Measurements from ENCODE around the gene SCN11A. TPM values are rescaled to one million over a fixed set of nuclear protein-coding genes. Genes with fewer than 3 reads are reported as not detected.
A peak's percentile ranks its signal among the peaks of the same experiment; 100 is the strongest.

SCN11A gene
- total and polyA plus RNA-seq, 9 of the 15 experiments (the other 6 are each of a cell fraction or from before 2014, with no cell fraction given): 0.01 to 0.05 (median 0.04) TPM; not detected in 6

DNA sequence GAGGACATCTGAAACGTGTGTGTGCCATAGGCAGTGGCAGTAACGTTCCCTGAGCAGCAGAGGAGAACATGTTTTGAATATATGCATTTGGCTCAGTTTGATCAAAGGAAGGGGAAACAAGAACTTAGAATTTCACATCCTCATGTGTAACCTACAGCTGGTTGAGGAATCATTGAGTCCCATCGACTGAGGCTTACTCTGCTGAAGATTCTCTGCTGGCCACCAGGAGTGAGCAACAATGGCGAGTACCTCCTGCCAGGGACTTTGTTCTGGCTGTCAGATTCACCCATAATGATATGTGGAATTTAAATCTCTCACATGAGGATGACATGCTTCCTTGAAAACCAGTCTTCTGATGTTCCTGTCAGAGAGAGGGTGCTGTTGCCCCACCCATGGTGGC lies 34.4 kb upstream of the SCN11A start:
- ChIA-PET POLR2A (interaction anchor here (0.9 to 1.6 kb wide), 3 partner anchors 11 to 1477 kb away, joined by 3 read pairs; no protein-coding TSS in a partner anchor), CTCF (ENCODE audit: low intra/inter-chr PET ratio) (no interaction called here)
- 61% methylated on average over 4 of the region's 4 CpGs for WGBS (ENCODE audit: insufficient coverage, low coverage, missing lambda C conversion rate)

DNA sequence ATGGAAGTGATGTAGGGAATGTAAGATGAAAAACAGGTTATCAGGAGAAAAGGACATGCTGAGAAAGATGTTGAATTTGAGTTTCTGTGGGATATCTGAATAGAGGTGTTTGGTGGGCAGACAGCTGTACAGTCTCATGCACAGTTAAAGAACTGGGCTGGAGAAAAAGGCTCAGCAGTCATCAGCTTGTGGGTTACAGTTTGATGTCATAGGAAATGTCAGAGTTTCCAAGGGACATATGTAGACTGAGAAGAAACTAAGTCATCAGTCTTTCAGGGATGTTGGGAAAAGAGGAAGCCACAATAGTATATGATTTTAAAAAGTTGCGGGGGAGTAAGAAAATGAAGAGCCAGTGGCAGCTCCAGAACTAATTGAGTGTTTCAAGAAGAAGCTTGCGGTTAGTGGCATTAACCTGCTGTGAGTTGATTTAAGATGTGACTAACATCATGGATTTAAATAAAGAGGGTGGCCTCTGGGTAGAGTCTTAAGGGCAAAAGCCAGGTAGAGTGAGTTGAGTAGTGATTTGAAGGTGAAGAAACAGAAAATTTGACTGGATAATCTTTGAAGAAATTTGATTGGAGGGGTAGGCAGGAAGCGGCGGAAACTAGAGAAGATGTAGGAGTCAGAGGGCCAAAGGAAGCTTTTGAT lies 31.0 kb upstream of the SCN11A start:
- peaks cover 39% of the 10 kb centered on the region; the same call in 2 of the 3 replicates for H3K36me3 ChIP-seq (ENCODE audit: control insufficient read depth, insufficient read depth, low read length)
- H3K9me3 ChIP-seq (replicated peaks; ENCODE audit: control insufficient read depth, insufficient read depth, low read depth, low read length): no peaks in the 10 kb centered on the region
- CTCF ChIA-PET (ENCODE audit: low intra/inter-chr PET ratio): interaction anchor here (0.6 kb wide), 1 partner anchor 931 kb away, joined by 4 read pairs; no protein-coding TSS in a partner anchor
- no peak overlapping the region for H3K4me2 ChIP-seq (ENCODE audit: insufficient read depth, low read length)
- in situ Hi-C loops (cut with MboI): no loop called here
- no TSS peak for BruUV-seq (replicated peaks)
- DNase-seq (ENCODE audit: extremely low read depth in 1 of 4, low spot score in 3 of 4): no peak
- no peak overlapping the region for H3K27ac ChIP-seq (ENCODE audit: extremely low read depth, low read depth, low read length)
- intact Hi-C loops (cut with micrococcal nuclease): no loop called here
- H2AFZ ChIP-seq (ENCODE audit: low read depth, low read length): no peak overlapping the region
- TF ChIP-seq MEIS2 (IDR thresholded peaks at IDR 0.05; ENCODE audit: partially characterized antibody) (peak; percentile 36), ZNF764 (CRISPR knock-in tag; IDR thresholded peaks at IDR 0.05; ENCODE audit: low read depth) (no peak)
- 82% methylated on average over 4 of the region's 4 CpGs for WGBS (ENCODE audit: insufficient coverage, low coverage, missing lambda C conversion rate)
- no peak for FAIRE-seq
- H3K27me3 ChIP-seq (ENCODE audit: control insufficient read depth in 2 of 2, insufficient read depth in 2 of 2, low read length in 2 of 2): no peaks in the 10 kb centered on the region
- no peaks in the 10 kb centered on the region for H4K20me1 ChIP-seq (replicated peaks; ENCODE audit: control insufficient read depth, insufficient read depth, low read length)
- no peak overlapping the region for H3K9ac ChIP-seq (ENCODE audit: insufficient read depth in 1 of 2, low read depth in 2 of 2, low read length in 2 of 2)
- no peak for ATAC-seq
- no peak overlapping the region for H3K4me3 ChIP-seq
- H3K9me1 ChIP-seq (ENCODE audit: control insufficient read depth, insufficient read depth, low read length): no peaks in the 10 kb centered on the region
- H3K4me1 ChIP-seq (replicated peaks in 1 of 2; ENCODE audit: control insufficient read depth in 2 of 2, insufficient read depth in 2 of 2, low read length in 2 of 2): no peaks in the 10 kb centered on the region
- POLR2A ChIA-PET: interaction anchor here (0.6 to 1.2 kb wide), 3 partner anchors 10 to 29 kb away, joined by 3 to 4 read pairs (median 3); no protein-coding TSS in a partner anchor
- no peaks in the 10 kb centered on the region for H3K79me2 ChIP-seq (ENCODE audit: control insufficient read depth, insufficient read depth, low read length)

More for the DNA sequence above, 34.4 kb upstream of the SCN11A start:
- no peaks in the 10 kb centered on the region for H3K27me3 ChIP-seq (ENCODE audit: control insufficient read depth in 2 of 2, insufficient read depth in 2 of 2, low read length in 2 of 2)
- ATAC-seq (no peak; the same call in 2 of the 3 replicates), DNase-seq (ENCODE audit: extremely low read depth in 1 of 4, low spot score in 3 of 4) (no peak), FAIRE-seq (no peak)
- intact Hi-C loops (cut with micrococcal nuclease): no loop called here
- H3K79me2 ChIP-seq (ENCODE audit: control insufficient read depth, insufficient read depth, low read length): no peaks in the 10 kb centered on the region
- H3K9ac ChIP-seq (ENCODE audit: insufficient read depth in 1 of 2, low read depth in 2 of 2, low read length in 2 of 2): no peak overlapping the region
- H4K20me1 ChIP-seq (replicated peaks; ENCODE audit: control insufficient read depth, insufficient read depth, low read length): no peaks in the 10 kb centered on the region
- no peaks in the 10 kb centered on the region for H3K9me3 ChIP-seq (replicated peaks; ENCODE audit: control insufficient read depth, insufficient read depth, low read depth, low read length)
- H3K36me3 ChIP-seq (ENCODE audit: control insufficient read depth, insufficient read depth, low read length): peaks cover 50% of the 10 kb centered on the region; the same call in 2 of the 3 replicates
- no peaks in the 10 kb centered on the region for H3K9me1 ChIP-seq (ENCODE audit: control insufficient read depth, insufficient read depth, low read length)
- no peak overlapping the region for H3K4me3 ChIP-seq
- H3K4me1 ChIP-seq (replicated peaks in 1 of 2; ENCODE audit: control insufficient read depth in 2 of 2, insufficient read depth in 2 of 2, low read length in 2 of 2): no peaks in the 10 kb centered on the region
- no peak overlapping the region for H3K27ac ChIP-seq (ENCODE audit: extremely low read depth, low read depth, low read length)
- in situ Hi-C loops (cut with MboI): no loop called here
- H3K4me2 ChIP-seq (ENCODE audit: insufficient read depth, low read length): no peak overlapping the region
- no TSS peak for BruUV-seq (replicated peaks)
- TF ChIP-seq, protein P1, sequence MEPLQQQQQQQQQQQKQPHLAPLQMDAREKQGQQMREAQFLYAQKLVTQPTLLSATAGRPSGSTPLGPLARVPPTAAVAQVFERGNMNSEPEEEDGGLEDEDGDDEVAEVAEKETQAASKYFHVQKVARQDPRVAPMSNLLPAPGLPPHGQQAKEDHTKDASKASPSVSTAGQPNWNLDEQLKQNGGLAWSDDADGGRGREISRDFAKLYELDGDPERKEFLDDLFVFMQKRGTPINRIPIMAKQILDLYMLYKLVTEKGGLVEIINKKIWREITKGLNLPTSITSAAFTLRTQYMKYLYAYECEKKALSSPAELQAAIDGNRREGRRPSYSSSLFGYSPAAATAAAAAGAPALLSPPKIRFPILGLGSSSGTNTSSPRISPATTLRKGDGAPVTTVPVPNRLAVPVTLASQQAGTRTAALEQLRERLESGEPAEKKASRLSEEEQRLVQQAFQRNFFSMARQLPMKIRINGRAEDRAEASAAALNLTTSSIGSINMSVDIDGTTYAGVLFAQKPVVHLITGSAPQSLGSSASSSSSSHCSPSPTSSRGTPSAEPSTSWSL (CRISPR knock-in tag; IDR thresholded peaks at IDR 0.05; ENCODE audit: borderline replicate concordance): no peak
- H2AFZ ChIP-seq (ENCODE audit: low read depth, low read length): no peak overlapping the region
